Smooth muscle cell (in vitro differentiated cells): Measurements from ENCODE around the gene NCCRP1. TPM values are rescaled to one million over a fixed set of nuclear protein-coding genes. Genes with fewer than 3 reads are reported as not detected.

ENCODE experiments used
- DNase-seq: peaks from one replicate; lab custom pipeline; 2025; ENCODE audit not compliant: unreplicated experiment; lab: John Stamatoyannopoulos, UW
- H2AFZ ChIP-seq: fragments of 200-600 bp; sonication (generic); 2 replicates; pipeline ENCODE4 v1.6.0; 2016; ENCODE audit warnings: antibody characterized with exemption, low read depth, mild to moderate bottlenecking
- H3F3A ChIP-seq: fragments of 200-600 bp; sonication (generic); 2 replicates; pipeline ENCODE4 v1.6.0; 2017; ENCODE audit warnings: antibody characterized with exemption, low read depth
- H3K27ac ChIP-seq: fragments of 200-600 bp; sonication (generic); 2 replicates; pipeline ENCODE4 v1.5.1; 2016; ENCODE audit warnings: low read depth, mild to moderate bottlenecking
- H3K27me3 ChIP-seq: fragments of 200-600 bp; sonication (generic); 2 replicates; pipeline ENCODE4 v1.6.1; 2016; ENCODE audit warnings: low read depth, mild to moderate bottlenecking
- H3K36me3 ChIP-seq: fragments of 200-600 bp; sonication (generic); 2 replicates; pipeline ENCODE4 v1.5.1; 2016; ENCODE audit warnings: low read depth
- H3K4me1 ChIP-seq: fragments of 200-600 bp; sonication (generic); 2 replicates; pipeline ENCODE4 v1.5.1; 2016; ENCODE audit warnings: low read depth
- H3K4me2 ChIP-seq: fragments of 200-600 bp; sonication (generic); 2 replicates; pipeline ENCODE4 v1.6.0; 2016; ENCODE audit warnings: mild to moderate bottlenecking
- H3K4me3 ChIP-seq: fragments of 200-600 bp; sonication (generic); 2 replicates; pipeline ENCODE4 v1.5.1; 2016; ENCODE audit warnings: mild to moderate bottlenecking
- H3K79me2 ChIP-seq: fragments of 200-600 bp; sonication (generic); 2 replicates; pipeline ENCODE4 v1.6.0; 2016; ENCODE audit warnings: low read depth, mild to moderate bottlenecking
- H3K9ac ChIP-seq: fragments of 200-600 bp; sonication (generic); 2 replicates; pipeline ENCODE4 v1.6.0; 2016; ENCODE audit warnings: low read depth
- H3K9me3 ChIP-seq: fragments of 200-600 bp; sonication (generic); replicated peaks from 2 replicates; pipeline ENCODE4 v1.5.1; 2016; ENCODE audit warnings: low read depth
- H4K20me1 ChIP-seq: fragments of 200-600 bp; sonication (generic); 2 replicates; pipeline ENCODE4 v1.6.0; 2016; ENCODE audit warnings: low read depth
- CTCF ChIP-seq: fragments of 200-600 bp; sonication (generic); IDR thresholded peaks from 2 replicates; pipeline ENCODE4 v1.5.1; 2017; ENCODE audit warnings: borderline replicate concordance, mild to moderate bottlenecking, antibody characterized with exemption; ENCODE audit not compliant: insufficient read depth, poor library complexity, severe bottlenecking
- WGBS: methylation state at CpG from one replicate; pipeline ENCODE4 v1.1.7; 2016; ENCODE audit warnings: low lambda C conversion rate; 5-methylcytosine and 5-hydroxymethylcytosine counted together
- polyA plus RNA-seq: library from polyadenylated mRNA; unstranded; fragments of >200 nt; fragmentation: Nextera tagmentation; extraction: Ambion mirVana; gene quantifications from 2 replicates; pipeline ENCODE4 v1.2.1, GENCODE V29; 2016
- total RNA-seq: library from RNA; depleted of rRNA; stranded (reverse); fragments of >200 nt; gene quantifications from 2 replicates; pipeline ENCODE4 v1.2.3, GENCODE V29; 2014

Gene NCCRP1
- total and polyA plus RNA-seq, 2 experiments from 2014 or later = 1.5 to 4.0 TPM

DNA sequence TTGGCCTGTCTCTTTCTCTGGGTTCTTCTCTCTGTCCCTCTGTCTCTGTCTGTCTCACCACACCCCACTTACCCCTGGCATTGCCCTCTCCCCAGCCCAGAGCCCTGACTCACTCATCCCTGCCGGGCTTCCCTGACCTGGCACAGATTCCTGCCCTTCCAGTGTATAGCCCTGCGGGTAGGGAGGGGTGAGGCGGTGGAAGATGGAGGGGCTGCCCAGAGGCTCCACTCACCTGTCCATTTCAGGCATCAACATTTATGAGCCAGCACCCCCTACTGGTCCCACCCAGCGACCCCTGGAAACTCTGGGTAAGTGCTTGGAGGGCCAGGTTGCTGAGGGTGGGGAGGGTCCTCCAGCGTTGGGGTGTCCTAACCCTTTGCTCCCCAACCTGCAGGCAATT is 1.0 kb downstream of the NCCRP1 start:
- no peak overlapping the region for H2AFZ ChIP-seq
- H3K9ac ChIP-seq = no peak overlapping the region
- no peaks in the 10 kb centered on the region for H3K9me3 ChIP-seq
- no peaks in the 10 kb centered on the region for H4K20me1 ChIP-seq
- no peaks in the 10 kb centered on the region for H3F3A ChIP-seq
- peaks cover 28% of the 10 kb centered on the region for H3K27me3 ChIP-seq
- WGBS = 82% methylated on average over 5 of the region's 5 CpGs
- H3K36me3 ChIP-seq = no peaks in the 10 kb centered on the region
- no peaks in the 10 kb centered on the region for H3K79me2 ChIP-seq
- no peaks in the 10 kb centered on the region for H3K4me1 ChIP-seq
- no peak for DNase-seq
- no peak for TF ChIP-seq CTCF
- no peak overlapping the region for H3K4me2 ChIP-seq
- H3K4me3 ChIP-seq = no peak overlapping the region
- H3K27ac ChIP-seq = no peak overlapping the region

DNA sequence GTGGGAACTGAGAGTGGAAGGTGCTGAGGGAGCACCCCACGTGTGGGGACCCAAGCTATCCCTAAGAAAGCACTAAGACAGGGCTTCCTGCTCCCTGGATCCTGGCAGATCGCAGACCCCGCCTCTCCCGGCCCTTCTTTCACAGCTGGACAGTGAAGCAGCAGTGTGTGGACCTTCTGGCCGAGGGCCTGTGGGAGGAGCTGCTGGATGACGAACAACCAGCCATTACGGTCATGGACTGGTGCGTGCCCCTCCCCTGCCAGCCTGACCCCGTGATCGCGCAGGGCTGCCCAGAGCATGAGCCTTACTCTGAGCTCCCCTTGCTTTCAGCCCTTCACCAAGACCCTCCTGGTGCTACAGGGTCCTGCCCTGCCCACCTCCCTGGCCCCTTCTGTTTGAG is 2.3 kb downstream of the NCCRP1 start:
- Histone ChIP-seq H3K9ac (no peak overlapping the region), H3K27me3 (peaks cover 28% of the 10 kb centered on the region), H3K36me3 (no peaks in the 10 kb centered on the region), H3K79me2 (no peaks in the 10 kb centered on the region), H4K20me1 (no peaks in the 10 kb centered on the region), H3K4me2 (no peak overlapping the region), H3K4me3 (no peak overlapping the region), H3K4me1 (no peaks in the 10 kb centered on the region), H3F3A (no peaks in the 10 kb centered on the region), H2AFZ (no peak overlapping the region), H3K9me3 (no peaks in the 10 kb centered on the region), H3K27ac (no peak overlapping the region)
- no peak for TF ChIP-seq CTCF
- WGBS = 64% methylated on average over 11 of the region's 11 CpGs
- no peak for DNase-seq

- Histone ChIP-seq H2AFZ (no peak overlapping the region), H3K9me3 (no peaks in the 10 kb centered on the region), H3F3A (no peaks in the 10 kb centered on the region), H3K4me3 (no peak overlapping the region), H3K79me2 (no peaks in the 10 kb centered on the region), H3K9ac (no peak overlapping the region), H3K36me3 (no peaks in the 10 kb centered on the region), H3K27me3 (peaks cover 28% of the 10 kb centered on the region), H3K4me2 (no peak overlapping the region), H3K27ac (no peak overlapping the region), H4K20me1 (no peaks in the 10 kb centered on the region), H3K4me1 (no peaks in the 10 kb centered on the region)
- no peak for TF ChIP-seq CTCF
- 92% methylated on average over 30 of the region's 32 CpGs for WGBS
- no peak for DNase-seq
These were observed 3.5 kb downstream of the NCCRP1 start for GRCh38 chr19:39200066-39200802.

DNA sequence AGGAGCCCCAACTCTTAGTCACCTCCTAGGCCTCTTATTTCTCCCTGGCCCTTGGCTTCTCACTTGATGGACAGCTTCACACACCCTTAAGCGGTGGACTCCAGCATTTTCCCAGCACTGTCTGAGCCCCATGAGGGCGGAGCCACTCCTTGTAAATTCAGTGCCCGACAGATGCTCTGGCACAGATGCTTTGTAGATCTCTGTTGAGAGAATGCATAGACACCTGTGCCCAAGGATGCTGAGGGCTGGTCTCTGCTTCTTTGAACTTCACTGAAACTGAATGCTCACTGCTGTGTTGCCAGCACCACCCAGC is 4.0 kb downstream of the NCCRP1 start:
- Histone ChIP-seq H2AFZ (no peak overlapping the region), H3K9ac (no peak overlapping the region), H3K27ac (no peak overlapping the region), H3F3A (no peaks in the 10 kb centered on the region), H3K27me3 (peaks cover 28% of the 10 kb centered on the region), H3K36me3 (no peaks in the 10 kb centered on the region), H3K4me3 (no peak overlapping the region), H3K4me2 (no peak overlapping the region), H4K20me1 (no peaks in the 10 kb centered on the region), H3K4me1 (no peaks in the 10 kb centered on the region), H3K79me2 (no peaks in the 10 kb centered on the region), H3K9me3 (no peaks in the 10 kb centered on the region)
- no peak for DNase-seq
- no peak for TF ChIP-seq CTCF
- WGBS = 87% methylated on average over 3 of the region's 3 CpGs
